SH-SY5Y (cell line): ENCODE results near the gene RNF180.

Experiments used
- GATA2 ChIP-seq: IDR thresholded peaks from 2 replicates; pipeline ENCODE4 v1.6.1; 2011; ENCODE audit warnings: mild to moderate bottlenecking, low read depth, low read length
- GATA3 ChIP-seq: IDR thresholded peaks from 2 replicates; pipeline ENCODE4 v1.6.1; 2011; ENCODE audit warnings: low read depth, mild to moderate bottlenecking, low read length, moderate library complexity

GRCh38 chr5:64195981-64196380, 30.3 kb downstream of the RNF180 start:
- TF ChIP-seq GATA2 (no peak), GATA3 (no peak)
